Neural cell (in vitro differentiated cells): Measurements from ENCODE around the gene PARP16.

ENCODE experiments used
- RAD21 ChIP-seq: fragments of 450-650 bp; conservative IDR thresholded peaks from 2 replicates; pipeline ENCODE4 v1.6.1; 2014; ENCODE audit warnings: antibody characterized with exemption, mild to moderate bottlenecking, moderate library complexity
- TF ChIP-seq, protein P1 (sequence below): fragments of 450-650 bp; IDR thresholded peaks from 2 replicates; pipeline ENCODE4 v1.5.1; 2014; ENCODE audit warnings: antibody characterized with exemption, mild to moderate bottlenecking, moderate library complexity; ENCODE audit not compliant: poor library complexity, severe bottlenecking

- TF ChIP-seq, protein P1, sequence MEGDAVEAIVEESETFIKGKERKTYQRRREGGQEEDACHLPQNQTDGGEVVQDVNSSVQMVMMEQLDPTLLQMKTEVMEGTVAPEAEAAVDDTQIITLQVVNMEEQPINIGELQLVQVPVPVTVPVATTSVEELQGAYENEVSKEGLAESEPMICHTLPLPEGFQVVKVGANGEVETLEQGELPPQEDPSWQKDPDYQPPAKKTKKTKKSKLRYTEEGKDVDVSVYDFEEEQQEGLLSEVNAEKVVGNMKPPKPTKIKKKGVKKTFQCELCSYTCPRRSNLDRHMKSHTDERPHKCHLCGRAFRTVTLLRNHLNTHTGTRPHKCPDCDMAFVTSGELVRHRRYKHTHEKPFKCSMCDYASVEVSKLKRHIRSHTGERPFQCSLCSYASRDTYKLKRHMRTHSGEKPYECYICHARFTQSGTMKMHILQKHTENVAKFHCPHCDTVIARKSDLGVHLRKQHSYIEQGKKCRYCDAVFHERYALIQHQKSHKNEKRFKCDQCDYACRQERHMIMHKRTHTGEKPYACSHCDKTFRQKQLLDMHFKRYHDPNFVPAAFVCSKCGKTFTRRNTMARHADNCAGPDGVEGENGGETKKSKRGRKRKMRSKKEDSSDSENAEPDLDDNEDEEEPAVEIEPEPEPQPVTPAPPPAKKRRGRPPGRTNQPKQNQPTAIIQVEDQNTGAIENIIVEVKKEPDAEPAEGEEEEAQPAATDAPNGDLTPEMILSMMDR: no peak
- no peak for TF ChIP-seq RAD21
Observed at GRCh38 chr15:65329984-65330735, 43.5 kb upstream of the PARP16 start.
